Liver (tissue), 9 donors: ENCODE measurements around the gene SBNO1. TPM values are rescaled to one million over a fixed set of nuclear protein-coding genes. Genes with fewer than 3 reads are reported as not detected.

ENCODE experiments used
- DNase-seq: peaks from one replicate; pipeline ENCODE4 v3.0.0-alpha.2; 2017; ENCODE audit warnings: low spot score
- H3K27ac ChIP-seq, 2 donors: one replicate each; pipeline ENCODE4 v1.7.0; 2013; ENCODE audit warnings: inconsistent platforms in 2 of 2, low read length in 2 of 2, control low read depth in 1 of 2, low read depth in 1 of 2, mild to moderate bottlenecking in 1 of 2
- H3K27me3 ChIP-seq, 4 donors: one replicate each; pipeline versions ENCODE4 v1.6.1 to v1.7.0; 2013; ENCODE audit warnings: low read length in 3 of 4, inconsistent platforms in 1 of 4, mild to moderate bottlenecking in 1 of 4, moderate library complexity in 1 of 4; ENCODE audit not compliant: control insufficient read depth in 4 of 4, insufficient read depth in 4 of 4
- H3K36me3 ChIP-seq, 4 donors: one replicate each; pipeline versions ENCODE4 v1.6.1 to v1.7.0; 2013; ENCODE audit warnings: low read length in 3 of 4, mild to moderate bottlenecking in 3 of 4, low read depth in 1 of 4, moderate library complexity in 1 of 4; ENCODE audit not compliant: control insufficient read depth in 4 of 4, insufficient read depth in 3 of 4
- H3K4me1 ChIP-seq, 4 donors: one replicate each; pipeline versions ENCODE4 v1.6.1 to v1.7.0; 2013; ENCODE audit warnings: low read length in 3 of 4, mild to moderate bottlenecking in 3 of 4, moderate library complexity in 1 of 4; ENCODE audit not compliant: control insufficient read depth in 4 of 4, insufficient read depth in 4 of 4
- H3K4me3 ChIP-seq, 3 donors: one replicate each; pipeline versions ENCODE4 v1.6.1 to v1.7.0; 2013; ENCODE audit warnings: low read length in 3 of 3, control low read depth in 1 of 3, low read depth in 1 of 3, mild to moderate bottlenecking in 1 of 3
- H3K9ac ChIP-seq, 2 donors: one replicate each; pipeline ENCODE4 v1.7.0; 2013; ENCODE audit warnings: low read length in 2 of 2, mild to moderate bottlenecking in 2 of 2, moderate library complexity in 2 of 2, control low read depth in 1 of 2, low read depth in 1 of 2
- H3K9me3 ChIP-seq, 4 donors: one replicate each; pipeline versions ENCODE4 v1.6.1 to v1.7.0; 2013; ENCODE audit warnings: low read length in 3 of 4; ENCODE audit not compliant: control insufficient read depth in 4 of 4
- EGR1 ChIP-seq, 2 donors: IDR thresholded peaks; 2 replicates each; pipeline ENCODE4 v1.6.1; 2016 to 2018; ENCODE audit warnings: antibody characterized with exemption in 2 of 2, low read depth in 2 of 2
- FOXA1 ChIP-seq: IDR thresholded peaks from 2 replicates; pipeline ENCODE4 v1.6.1; 2016; ENCODE audit warnings: antibody characterized with exemption
- FOXA2 ChIP-seq: IDR thresholded peaks from 2 replicates; pipeline ENCODE4 v1.6.1; 2016; ENCODE audit warnings: antibody characterized with exemption
- GABPA ChIP-seq, 2 donors: IDR thresholded peaks in 1 of 2; conservative IDR thresholded peaks in 1 of 2; 2 replicates each; pipeline ENCODE4 v1.6.1; 2016; ENCODE audit warnings: antibody characterized with exemption in 2 of 2, mild to moderate bottlenecking in 1 of 2, moderate library complexity in 1 of 2
- HNF4A ChIP-seq, 2 donors: conservative IDR thresholded peaks; 2 replicates each; pipeline ENCODE4 v1.6.1; 2016; ENCODE audit warnings: antibody characterized with exemption in 2 of 2, mild to moderate bottlenecking in 2 of 2
- HNF4G ChIP-seq: IDR thresholded peaks from 2 replicates; pipeline ENCODE4 v1.6.1; 2016; ENCODE audit warnings: antibody characterized with exemption
- JUND ChIP-seq, 2 donors: IDR thresholded peaks; 2 replicates each; pipeline ENCODE4 v1.6.1; 2016; ENCODE audit warnings: antibody characterized with exemption in 2 of 2
- MAX ChIP-seq: IDR thresholded peaks from 2 replicates; pipeline ENCODE4 v1.6.1; 2016; ENCODE audit warnings: antibody characterized with exemption
- NR2F2 ChIP-seq: IDR thresholded peaks from 2 replicates; pipeline ENCODE4 v1.6.1; 2016; ENCODE audit warnings: antibody characterized with exemption
- RAD21 ChIP-seq, 2 donors: IDR thresholded peaks; 2 replicates each; pipeline ENCODE4 v1.6.1; 2016; ENCODE audit warnings: antibody characterized with exemption in 2 of 2, mild to moderate bottlenecking in 2 of 2
- RXRA ChIP-seq, 2 donors: IDR thresholded peaks; 2 replicates each; pipeline ENCODE4 v1.6.1; 2017 to 2018; ENCODE audit warnings: antibody characterized with exemption in 2 of 2, mild to moderate bottlenecking in 1 of 2
- SP1 ChIP-seq: IDR thresholded peaks from 2 replicates; pipeline ENCODE4 v1.6.1; 2018; ENCODE audit warnings: antibody characterized with exemption, mild to moderate bottlenecking
- TAF1 ChIP-seq: conservative IDR thresholded peaks from 2 replicates; pipeline ENCODE4 v1.6.1; 2016; ENCODE audit warnings: antibody characterized with exemption, mild to moderate bottlenecking
- WGBS: extraction: QIAGEN DNeasy Blood & Tissue Kit; methylation state at CpG from one replicate; pipeline ENCODE4 v1.1.7; 2013; 5-methylcytosine and 5-hydroxymethylcytosine counted together
- polyA plus RNA-seq, 2 donors: library from polyadenylated mRNA; stranded (reverse) in 1 of 2; unstranded in 1 of 2; fragments of 200-250 nt in 1 of 2; fragments of >200 nt in 1 of 2; fragmentation: Nextera tagmentation in 1 of 2; extraction: Ambion mirVana in 1 of 2; gene quantifications; one replicate each; pipeline versions ENCODE4 v1.2.1 to v1.2.3, GENCODE V29; 2013 to 2015
- total RNA-seq, 2 donors: library from RNA; depleted of rRNA; stranded (reverse); fragments of >200 nt; gene quantifications; one replicate each; pipeline ENCODE4 v1.2.3, GENCODE V29; 2014
- TF ChIP-seq, protein P1 (sequence below): IDR thresholded peaks from 2 replicates; pipeline ENCODE4 v1.6.1; 2016; ENCODE audit warnings: antibody characterized with exemption, mild to moderate bottlenecking
- donor health status: healthy.
- donor health status: healthy.
- donor health status: healthy.
- donor health status: healthy.
- donor health status: healthy.

Gene SBNO1
- total and polyA plus RNA-seq, 4 donors = 4.0 to 19.8 (median 10.4) TPM

DNA sequence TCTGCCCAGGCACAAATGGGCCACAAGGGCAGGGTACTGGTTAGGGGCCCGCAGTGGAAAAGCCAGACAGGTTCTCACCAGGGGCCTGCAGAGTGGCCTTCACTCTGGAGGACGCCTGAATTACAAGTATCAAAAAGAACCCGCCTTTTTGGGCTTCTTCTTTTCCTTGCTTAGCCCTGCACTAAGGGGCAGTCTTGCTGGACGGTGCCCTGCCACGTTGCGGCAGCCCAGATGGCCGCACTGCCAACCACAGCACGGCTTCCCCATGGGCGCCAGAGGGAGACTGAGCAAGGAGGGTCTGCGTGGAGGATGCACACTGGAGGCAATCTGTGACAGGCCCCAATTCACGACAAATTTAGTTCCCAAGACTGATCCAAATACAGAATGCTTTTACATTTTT lies 74.7 kb downstream of the SBNO1 start (continued):
- TF ChIP-seq, protein P1, sequence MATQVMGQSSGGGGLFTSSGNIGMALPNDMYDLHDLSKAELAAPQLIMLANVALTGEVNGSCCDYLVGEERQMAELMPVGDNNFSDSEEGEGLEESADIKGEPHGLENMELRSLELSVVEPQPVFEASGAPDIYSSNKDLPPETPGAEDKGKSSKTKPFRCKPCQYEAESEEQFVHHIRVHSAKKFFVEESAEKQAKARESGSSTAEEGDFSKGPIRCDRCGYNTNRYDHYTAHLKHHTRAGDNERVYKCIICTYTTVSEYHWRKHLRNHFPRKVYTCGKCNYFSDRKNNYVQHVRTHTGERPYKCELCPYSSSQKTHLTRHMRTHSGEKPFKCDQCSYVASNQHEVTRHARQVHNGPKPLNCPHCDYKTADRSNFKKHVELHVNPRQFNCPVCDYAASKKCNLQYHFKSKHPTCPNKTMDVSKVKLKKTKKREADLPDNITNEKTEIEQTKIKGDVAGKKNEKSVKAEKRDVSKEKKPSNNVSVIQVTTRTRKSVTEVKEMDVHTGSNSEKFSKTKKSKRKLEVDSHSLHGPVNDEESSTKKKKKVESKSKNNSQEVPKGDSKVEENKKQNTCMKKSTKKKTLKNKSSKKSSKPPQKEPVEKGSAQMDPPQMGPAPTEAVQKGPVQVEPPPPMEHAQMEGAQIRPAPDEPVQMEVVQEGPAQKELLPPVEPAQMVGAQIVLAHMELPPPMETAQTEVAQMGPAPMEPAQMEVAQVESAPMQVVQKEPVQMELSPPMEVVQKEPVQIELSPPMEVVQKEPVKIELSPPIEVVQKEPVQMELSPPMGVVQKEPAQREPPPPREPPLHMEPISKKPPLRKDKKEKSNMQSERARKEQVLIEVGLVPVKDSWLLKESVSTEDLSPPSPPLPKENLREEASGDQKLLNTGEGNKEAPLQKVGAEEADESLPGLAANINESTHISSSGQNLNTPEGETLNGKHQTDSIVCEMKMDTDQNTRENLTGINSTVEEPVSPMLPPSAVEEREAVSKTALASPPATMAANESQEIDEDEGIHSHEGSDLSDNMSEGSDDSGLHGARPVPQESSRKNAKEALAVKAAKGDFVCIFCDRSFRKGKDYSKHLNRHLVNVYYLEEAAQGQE = no peak
- TF ChIP-seq MAX (no peak), HNF4G (no peak), HNF4A (conservative IDR thresholded peaks at IDR 0.05) (no peak), RXRA (IDR thresholded peaks at IDR 0.05) (no peak), GABPA (IDR thresholded peaks at IDR 0.05 in 1 of 2, conservative IDR thresholded peaks at IDR 0.05 in 1 of 2) (no peak), JUND (IDR thresholded peaks at IDR 0.05) (no peak), NR2F2 (no peak), EGR1 (IDR thresholded peaks at IDR 0.05; ENCODE audit: low read depth in 2 of 2) (no peak), RAD21 (IDR thresholded peaks at IDR 0.05) (no peak), SP1 (no peak), FOXA1 (no peak)

- H3K27ac ChIP-seq = no peak overlapping the region
- H3K4me3 ChIP-seq = no peak overlapping the region
- TF ChIP-seq TAF1 (no peak), JUND (IDR thresholded peaks at IDR 0.05) (no peak), RAD21 (IDR thresholded peaks at IDR 0.05) (no peak)
- 97% methylated on average over 20 of the region's 20 CpGs for WGBS
- H3K36me3 ChIP-seq = peaks cover 5 to 18% (median 10%) of the 10 kb centered on the region in 4 donors
- no peaks in the 10 kb centered on the region for H3K27me3 ChIP-seq
- H3K4me1 ChIP-seq = peaks cover 0 to 11% (median 5%) of the 10 kb centered on the region in 4 donors
- no peak for DNase-seq
- no peaks in the 10 kb centered on the region for H3K9me3 ChIP-seq
- H3K9ac ChIP-seq = no peak overlapping the region
Observed at GRCh38 chr12:123288751-123289346, 75.8 kb downstream of the SBNO1 start.

- TF ChIP-seq NR2F2 (no peak), FOXA2 (no peak), EGR1 (IDR thresholded peaks at IDR 0.05; ENCODE audit: low read depth in 2 of 2) (no peak)
- Histone ChIP-seq H3K9me3 (no peaks in the 10 kb centered on the region), H3K36me3 (peaks cover 5 to 13% (median 9%) of the 10 kb centered on the region in 4 donors), H3K9ac (no peak overlapping the region), H3K27me3 (no peaks in the 10 kb centered on the region), H3K4me3 (no peak overlapping the region), H3K4me1 (no peaks in the 10 kb centered on the region), H3K27ac (no peak overlapping the region)
- DNase-seq = no peak
- WGBS = 78% methylated on average over 9 of the region's 9 CpGs
Observed at GRCh38 chr12:123286652-123287373, 77.8 kb downstream of the SBNO1 start.
